ENCODE results near the gene TBCA.

The TBCA gene, protein sequence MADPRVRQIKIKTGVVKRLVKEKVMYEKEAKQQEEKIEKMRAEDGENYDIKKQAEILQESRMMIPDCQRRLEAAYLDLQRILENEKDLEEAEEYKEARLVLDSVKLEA

DNA sequence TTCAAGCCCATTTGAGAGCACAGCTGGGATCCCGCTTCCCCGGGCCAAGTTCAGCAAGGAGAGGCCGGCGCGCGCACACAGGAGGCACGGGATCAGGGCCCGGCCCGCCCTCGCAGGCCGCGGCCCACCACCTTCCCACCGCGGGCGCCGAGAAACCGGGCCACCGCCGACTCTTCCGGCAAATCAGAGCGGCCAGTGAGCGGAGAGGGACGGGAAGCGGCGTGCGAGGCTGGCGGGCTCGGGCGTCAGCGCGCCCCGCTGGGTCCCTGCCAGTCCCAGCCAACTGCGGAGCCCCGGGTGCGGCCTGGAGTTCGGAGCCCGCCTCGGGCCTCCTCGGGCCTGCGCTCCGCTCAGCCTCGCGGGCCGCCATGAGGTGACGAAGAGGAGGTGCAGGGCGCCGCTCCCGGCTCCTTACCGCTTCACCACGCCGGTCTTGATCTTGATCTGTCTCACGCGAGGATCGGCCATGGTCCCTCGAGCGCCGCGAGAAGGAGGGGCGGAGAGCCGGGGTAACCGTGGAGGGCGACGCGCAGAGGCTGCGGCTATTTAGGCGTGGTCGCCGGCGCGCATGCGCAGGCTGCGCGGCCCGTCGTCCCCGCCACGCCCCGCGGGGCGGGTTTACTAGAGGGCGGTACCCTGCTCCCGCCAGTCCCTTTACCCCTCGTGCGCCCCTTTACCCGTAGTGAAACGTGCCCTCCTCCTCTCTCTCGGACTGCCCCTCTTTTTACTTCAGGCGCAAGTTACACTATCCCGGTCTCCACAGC lies at the start of gene TBCA:
Gene TBCA (minus strand): TSS at position 550 of the 764 bp plus-strand sequence. CDS start 82 bp downstream, at position 468.
- peak; percentile 78 to 82 for DNase-seq (ENCODE audit: low read depth in 2 of 2)

DNA sequence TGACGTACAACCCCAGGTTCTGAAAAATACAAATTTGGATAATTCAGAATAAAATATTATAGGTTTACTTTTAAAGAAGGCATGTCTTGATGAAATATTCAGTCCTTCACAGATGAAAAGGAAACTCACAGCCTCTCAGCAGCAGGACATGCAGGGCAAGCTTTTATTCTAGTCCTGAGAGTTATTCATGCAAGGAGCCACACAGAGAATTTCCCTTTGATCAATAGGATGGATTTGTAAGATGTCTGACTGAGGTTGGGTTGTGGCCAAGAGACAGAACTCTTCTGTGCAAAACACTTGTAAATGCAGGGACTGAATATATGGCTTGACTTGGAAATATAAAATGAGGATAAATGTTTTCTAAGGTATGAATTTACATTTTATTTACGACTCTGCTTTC lies 48.8 kb upstream of the TBCA start:
- DNase-seq (ENCODE audit: low read depth in 2 of 2), result no peak

DNA sequence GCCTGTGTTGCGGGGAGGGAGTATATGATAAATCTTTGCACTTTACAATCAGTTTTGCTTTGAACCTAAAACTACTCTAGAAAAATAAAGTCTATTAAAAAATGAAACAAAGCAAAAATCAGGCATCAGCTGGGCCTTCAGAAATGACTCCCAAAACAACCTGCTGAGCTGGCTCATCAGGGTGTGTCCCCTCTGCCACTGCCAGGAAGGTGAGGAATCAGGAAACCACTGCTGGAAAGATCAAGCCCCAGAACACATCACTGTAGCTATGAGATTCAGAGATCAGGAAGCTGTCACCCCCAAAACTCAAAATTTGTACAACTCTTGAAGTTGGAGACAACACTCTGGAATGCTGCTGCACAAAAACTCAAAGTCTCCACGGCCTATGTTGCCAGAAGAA lies 40.5 kb upstream of the TBCA start:
- no peak for DNase-seq (ENCODE audit: low read depth in 2 of 2)

DNA sequence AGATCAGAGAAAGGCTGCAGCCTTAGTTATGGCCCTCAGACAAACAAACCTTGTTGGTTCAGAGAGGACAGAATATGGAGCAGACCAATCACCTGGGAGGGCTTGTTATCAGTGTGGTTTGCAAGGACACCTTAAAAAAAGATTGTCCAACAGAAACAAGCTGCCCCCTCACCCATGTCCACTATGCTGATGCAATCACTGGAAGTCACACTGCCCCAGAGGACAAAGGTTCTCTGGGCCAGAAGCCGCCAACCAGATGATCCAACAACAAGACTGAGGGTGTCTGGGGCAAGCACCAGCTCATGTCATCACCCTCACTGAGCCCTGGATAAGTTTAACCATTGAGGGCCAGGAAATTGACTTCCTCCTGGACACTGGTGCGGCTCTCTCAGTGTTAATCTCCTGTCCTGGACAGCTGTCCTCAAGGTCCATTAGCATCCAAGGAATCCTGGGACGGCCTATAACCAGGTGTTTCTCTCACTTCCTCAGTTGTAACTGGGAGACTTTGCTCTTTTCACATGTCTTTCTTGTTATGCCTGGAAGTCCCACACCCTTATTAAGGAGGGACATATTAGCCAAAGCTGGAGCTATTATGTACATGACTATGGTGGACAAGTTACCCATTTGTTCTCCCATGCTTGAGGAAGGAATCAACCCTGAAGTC lies 36.9 kb upstream of the TBCA start:
- no peak for DNase-seq (ENCODE audit: low read depth in 2 of 2)

DNA sequence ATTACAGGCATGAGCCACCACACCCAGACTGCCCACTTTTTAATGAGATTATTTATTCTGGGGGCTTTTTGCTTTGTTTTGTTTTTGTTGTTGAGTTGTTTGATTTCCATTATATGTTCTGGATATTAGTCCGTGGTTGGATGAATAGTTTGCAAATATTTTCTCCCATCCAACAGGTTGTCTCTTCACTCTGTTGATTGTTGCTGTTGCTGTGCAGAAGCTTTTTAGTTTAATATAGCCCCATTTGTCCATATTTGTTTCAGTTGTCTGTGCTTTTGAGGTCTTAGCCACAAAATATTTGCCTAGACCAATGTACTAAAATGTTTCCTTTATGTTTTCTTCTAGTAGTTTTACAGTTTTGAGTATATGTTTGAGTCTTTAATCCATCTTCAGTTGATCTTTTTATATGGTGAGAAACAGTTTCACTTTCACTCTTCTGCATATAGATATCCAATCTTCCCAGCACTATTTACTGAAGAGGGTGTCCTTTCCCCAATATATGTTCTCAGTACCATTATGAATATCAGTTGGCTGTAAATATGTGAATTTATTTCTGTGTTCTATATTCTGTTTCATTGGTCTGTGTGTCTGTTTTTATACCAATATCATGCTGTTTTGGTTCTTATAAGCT lies 30.2 kb upstream of the TBCA start:
- no peak for DNase-seq (ENCODE audit: low read depth in 2 of 2)

DNA sequence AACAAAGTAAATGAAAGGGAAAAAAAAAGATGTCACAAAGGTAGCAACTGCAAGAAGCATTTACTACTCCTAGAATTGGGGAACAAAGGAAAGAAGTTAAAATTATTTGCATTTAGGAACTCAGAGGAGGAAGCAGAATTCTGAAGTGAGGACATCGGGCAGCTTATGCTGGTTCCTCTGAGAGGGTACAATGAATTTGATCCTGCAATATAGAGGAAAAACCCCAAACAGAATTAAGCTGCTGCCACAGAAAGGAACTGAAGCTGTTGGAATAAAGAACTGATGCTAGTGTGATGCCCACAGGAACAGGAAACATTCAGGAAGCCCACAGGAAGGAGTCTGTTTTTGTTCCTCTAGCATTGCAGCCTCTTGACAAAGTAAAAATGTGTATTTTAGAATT lies 22.3 kb upstream of the TBCA start:
- DNase-seq (ENCODE audit: low read depth in 2 of 2), result no peak

DNA sequence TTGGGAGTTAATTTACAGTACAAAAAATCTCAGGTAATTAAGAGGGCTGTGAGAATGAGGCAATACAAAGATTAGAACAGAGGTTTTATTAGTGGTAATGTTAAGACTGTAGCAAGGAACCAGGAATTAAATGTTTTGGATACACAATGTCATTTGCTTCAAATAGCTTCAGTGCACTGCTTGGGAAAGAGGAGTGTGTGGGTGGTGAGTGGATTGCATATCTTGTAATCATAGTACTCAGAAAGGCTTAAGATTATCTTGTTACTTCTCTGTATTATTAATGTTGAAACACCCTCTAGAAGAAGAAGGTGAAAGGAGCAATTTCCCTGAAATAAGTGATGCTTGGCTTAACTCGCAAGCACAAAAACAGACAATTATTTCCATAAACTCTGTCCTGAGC lies 21.0 kb upstream of the TBCA start:
- DNase-seq (ENCODE audit: low read depth in 2 of 2), result no peak

DNA sequence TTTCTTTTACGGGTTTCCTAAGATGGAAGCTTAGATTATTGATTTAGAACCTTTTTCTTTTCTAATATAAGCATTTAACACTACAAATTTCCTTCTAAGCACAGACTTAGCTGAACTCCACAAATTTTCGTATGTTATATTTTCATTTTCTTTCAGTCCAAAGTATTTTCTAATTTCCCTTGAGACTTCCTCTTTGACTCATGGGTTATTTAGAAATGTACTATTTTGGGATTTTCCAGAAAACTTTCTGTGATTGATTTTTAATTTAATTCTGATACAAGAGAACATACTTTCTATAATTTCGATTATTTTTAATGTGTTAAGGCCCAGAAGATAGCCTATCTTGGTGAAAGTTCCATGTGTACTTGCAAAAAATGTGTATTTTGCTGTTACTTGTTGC lies 19.7 kb upstream of the TBCA start:
- DNase-seq (ENCODE audit: low read depth in 2 of 2), result no peak

DNA sequence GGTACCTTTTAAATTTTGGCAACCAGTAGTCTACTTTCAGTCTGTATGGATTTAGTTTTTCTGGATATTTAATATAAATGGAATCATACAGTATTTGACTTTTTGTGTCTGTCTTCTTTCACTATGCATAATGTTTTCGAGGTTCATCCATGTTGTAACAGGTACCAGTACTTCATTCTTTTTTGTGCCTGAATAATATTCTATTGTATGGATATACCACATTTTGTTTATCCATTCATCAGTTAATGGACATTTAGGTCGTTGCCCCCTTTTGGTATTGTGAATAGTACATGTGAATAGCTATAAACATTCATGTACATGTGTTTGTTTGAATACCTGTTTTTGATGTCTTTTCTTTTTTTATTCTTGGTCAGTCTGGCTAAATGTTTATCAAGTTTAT lies 19.1 kb upstream of the TBCA start:
- DNase-seq (ENCODE audit: low read depth in 2 of 2), result no peak

DNA sequence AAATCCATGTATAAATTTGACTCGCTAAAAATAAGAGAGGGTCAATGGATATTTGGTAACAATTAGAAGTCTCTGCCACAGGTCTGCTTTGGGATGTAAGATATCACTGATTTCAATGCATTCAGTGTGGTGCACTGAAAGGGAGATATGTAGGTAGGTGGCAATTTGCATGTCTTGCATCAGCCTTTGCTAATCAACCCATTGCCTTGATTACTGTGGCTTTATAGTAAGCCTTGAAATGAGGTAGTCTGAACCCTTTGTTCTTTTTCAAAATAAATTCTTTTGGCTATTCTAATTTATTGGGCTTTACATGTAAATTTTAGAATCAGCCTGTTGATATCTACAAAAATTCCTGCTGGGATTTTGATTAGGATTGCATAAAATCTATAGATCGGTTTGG lies 15.8 kb upstream of the TBCA start:
- DNase-seq (ENCODE audit: low read depth in 2 of 2), result no peak

DNA sequence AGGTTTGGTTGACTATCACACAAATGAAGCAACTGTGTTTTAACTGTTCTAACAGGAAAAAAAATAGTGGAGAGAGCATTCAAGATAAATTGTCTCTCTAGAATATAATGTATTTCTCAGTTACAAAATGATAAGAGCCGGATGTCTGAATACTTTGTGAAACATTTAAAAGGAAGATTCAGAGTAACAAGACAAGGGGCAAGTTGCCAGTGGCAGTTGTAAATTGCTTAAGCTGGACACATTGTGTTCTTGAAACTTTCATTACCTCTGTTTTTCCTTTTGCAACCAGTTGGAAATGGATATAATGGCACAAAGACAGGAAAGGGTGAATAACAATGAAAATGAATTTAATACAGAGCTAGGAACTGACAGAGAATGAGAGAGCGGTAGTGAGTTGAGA lies 15.2 kb upstream of the TBCA start:
- no peak for DNase-seq (ENCODE audit: low read depth in 2 of 2)

DNA sequence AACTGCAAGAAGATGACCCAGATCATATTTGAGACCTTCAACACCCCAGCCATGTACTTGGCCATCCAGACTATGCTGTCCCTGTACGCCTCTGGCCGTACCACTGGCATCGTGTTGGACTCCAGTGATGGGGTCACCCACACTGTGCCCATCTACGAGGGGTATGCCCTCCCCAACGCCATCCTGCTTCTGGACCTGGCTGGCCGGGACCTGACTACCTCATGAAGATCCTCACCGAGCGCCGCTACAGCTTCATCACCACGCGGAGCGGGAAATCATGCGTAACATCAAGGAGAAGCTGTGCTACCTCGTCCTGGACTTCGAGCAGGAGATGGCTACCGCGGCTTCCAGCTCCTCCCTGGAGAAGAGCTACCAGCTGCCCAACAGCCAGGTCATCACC lies 9.1 kb upstream of the TBCA start:
- DNase-seq (ENCODE audit: low read depth in 2 of 2), result no peak

DNA sequence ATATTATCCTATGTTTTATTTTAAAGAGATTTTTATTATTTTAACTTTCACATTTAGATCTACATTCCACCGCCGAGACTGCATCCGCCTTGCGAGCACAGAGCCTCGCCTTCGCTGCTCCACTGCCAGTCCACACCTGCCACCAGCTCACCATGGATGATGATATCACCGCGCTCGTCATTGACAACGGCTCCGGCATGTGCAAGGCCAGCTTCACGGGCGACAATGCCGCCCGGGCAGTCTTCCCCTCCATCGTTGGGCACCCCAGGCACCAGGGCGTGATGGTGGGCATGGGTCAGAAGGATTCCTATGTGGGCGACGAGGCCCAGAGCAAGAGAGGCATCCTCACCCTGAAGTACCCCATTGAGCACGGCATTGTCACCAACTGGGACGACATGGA lies 8.6 kb upstream of the TBCA start:
- DNase-seq (ENCODE audit: low read depth in 2 of 2), result no peak

DNA sequence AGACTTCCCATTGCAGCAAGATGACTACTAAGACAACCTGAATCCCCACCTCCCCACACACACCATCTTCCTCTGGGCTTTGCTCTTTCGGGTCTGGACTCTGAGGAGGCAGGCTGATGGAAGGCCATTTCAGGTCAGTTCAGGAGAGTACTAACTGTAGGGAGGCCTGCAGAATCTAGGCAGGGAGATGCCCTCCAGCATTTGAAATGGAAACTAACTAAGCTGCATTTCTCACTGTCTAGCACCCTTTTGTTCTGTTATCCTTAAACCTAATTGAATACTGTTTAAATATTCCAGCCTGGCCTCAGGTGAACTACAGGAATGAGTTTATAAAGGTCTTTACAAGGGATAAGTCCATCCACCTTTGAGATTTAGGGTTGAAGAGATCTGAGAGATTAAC lies 4.9 kb upstream of the TBCA start:
- no peak for DNase-seq (ENCODE audit: low read depth in 2 of 2)

DNA sequence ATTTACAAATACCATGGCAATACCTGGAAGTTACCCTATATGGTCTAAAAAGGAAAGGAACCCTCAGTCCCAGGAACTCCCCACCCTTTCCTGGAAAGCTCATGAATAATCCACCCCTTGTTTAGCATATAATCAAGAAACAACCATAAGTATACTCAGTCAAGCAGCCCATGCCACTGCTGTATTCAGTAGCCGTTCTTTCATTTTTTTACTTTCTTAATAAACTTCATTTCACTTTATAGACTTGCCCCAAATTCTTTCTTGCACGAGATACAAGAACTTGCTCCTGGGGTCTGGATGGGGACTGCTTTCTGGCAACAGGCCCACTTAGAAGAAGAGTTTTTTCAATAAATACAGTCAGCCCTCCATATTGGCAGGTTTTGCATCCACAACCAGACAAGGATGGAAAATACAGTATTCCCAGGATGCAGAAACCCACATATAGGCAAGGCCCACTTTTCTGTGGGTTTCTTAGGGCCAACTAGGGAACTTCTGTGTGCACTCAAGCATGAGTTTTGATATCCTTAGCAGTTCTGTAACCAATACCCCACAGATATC lies 2.8 kb upstream of the TBCA start:
- no peak for DNase-seq (ENCODE audit: low read depth in 2 of 2)

DNA sequence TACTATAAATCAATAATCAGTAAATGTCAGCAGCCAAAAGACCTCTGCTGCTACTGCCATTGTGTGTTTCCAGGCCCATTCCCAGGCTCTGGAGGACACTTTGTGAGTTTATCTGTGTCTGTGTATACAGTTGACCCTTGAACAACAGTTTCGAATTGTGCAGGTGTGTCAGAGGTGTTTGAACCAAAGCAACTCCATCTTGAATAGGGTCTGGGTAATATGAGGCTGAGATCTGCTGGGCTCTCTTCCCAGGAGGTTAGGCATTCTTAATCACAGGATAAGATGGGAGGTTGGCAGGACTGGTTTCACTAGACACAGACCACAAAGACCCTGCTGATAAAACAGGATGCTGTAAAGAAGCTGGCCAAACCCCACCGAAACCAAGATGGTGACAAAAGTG lies 2.3 kb upstream of the TBCA start:
- DNase-seq (ENCODE audit: low read depth in 2 of 2), result no peak

DNA sequence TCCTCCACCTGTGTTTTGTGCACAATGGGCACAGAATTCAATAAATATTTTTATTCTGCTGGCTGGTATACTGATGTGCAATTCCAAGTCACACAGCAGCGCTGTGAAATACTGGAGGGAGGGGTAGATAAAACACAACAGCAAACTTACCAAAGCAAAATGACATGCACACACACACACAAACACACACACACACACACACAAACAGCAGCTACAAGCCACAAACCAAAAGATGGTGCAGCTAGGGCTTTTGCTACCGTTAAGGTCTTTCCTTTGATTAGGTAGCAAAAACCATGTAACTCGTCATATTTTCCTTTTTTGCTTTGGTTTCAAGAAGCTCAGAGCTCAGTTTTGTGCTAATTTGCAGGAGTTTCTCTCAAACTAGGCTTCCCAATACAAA lies 1.8 kb upstream of the TBCA start:
- DNase-seq (ENCODE audit: low read depth in 2 of 2), result no peak

DNA sequence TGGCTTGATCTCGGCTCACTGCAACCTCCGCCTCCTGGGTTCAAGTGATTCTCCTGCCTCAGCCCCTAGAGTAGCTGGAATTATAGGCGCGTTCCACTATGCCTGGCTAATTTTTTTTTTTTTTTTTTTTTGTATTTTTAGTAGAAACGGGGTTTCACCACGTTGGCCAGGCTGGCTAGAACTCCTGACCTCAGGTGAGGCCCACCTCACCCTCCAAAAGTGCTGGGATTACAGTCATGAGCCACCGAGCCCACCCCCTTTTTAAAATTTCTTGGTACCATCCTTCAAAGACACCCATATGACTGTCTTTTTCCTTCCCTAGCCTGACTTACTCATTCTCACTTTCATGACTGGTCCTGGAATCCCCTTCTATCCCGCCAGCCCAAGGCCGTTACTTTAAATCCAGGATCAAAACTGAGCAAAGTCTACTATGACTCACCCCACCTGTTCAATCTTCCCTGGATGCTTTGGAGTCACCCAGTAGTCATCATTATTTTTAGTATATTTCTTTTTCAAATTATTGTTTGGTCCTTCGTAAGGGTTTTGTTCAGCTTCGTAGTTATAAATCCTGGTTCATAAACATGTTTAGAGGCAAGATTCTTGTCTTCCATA lies 1.2 kb upstream of the TBCA start:
- DNase-seq (ENCODE audit: low read depth in 2 of 2), result no peak

DNA sequence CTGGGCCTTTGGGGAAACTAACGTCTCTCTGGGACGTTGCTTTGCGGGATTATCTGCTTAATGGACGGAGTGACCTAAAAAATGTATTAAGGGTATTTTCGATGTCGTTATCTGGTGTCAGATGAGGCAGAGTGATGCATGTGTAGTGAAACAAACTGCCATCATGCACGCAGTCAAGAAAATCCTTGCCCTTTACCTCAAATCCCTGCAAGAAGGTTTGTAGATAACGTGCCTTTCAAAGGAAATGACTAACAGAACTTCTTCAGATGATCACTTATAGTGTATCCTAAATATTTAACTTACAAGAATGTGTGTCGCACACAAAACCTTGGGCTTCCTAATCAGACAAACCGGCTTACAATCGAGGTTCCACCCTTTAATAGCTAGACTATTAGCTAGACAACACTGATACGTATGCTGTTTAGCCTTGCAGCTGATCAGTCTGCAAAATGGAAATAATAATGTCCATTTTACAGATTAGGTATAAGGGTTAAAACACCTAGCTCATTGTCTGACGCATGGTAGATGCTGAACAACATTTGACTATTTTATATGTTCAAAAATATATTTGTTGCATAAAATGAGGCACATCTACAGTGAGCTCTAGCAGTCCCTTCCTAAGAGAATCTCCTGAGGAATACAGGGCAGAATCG lies 541 bp upstream of the TBCA start:
- DNase-seq (ENCODE audit: low read depth in 2 of 2), result no peak

DNA sequence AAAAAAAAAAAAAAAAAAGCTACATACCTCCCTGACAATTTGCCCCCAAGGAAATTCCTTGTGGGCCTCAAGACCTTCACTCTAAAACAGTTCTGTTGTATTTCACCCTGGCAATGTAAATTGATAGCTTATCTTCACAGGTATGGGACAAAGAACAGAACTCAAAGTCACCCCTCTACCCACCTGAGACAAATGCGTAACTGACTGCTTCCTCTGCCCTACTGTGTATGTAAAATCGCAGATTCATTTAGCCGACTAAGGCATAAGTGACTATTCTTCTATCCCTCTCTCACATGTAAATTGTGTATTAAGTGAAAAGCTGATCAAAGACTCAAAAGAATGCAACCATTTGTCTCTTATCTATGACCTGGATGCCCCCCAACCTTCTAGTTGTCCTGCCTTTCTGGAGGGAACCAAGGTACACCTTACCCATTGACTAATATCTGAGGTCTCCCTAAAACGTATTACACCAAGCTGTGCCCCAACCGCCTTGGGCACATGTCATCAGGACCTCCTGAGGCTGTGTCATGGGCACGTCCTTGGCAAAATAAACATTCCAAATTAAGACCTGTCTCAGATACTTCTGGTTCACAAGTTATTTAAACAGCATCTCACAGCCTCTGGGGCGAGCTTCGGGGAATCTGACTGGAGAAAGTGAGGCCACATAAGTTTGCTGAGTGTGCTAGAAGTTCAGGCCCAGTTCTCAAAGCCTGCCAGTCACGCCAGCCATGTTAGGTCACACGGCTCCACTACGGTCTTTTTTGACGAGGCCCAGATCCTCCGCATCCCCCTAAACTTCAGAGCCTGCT lies 954 bp downstream of the TBCA start:
- peak in 1 of 2 experiments; percentile 18 for DNase-seq (ENCODE audit: low read depth in 2 of 2)
